ENCODE data around the gene PHACTR3.
A peak's percentile ranks its signal among the peaks of the same experiment; 100 is the strongest.

PHACTR3 gene

GRCh38 chr20:59782986-59783640 lies 178.8 kb downstream of the PHACTR3 start:
- H3K36me3 Mint-ChIP-seq, result no peaks in the 10 kb centered on the region
- H3K9me3 Mint-ChIP-seq, result no peaks in the 10 kb centered on the region
- no peak overlapping the region for H3K4me3 Mint-ChIP-seq
- DNase-seq, result peak; percentile 64
- CTCF ChIA-PET, result interaction anchor here (0.8 to 2.4 kb wide), 3 partner anchors 35 to 69 kb away, joined by 4 to 21 read pairs (median 6); no protein-coding TSS in a partner anchor
- H3K4me1 Mint-ChIP-seq, result no peaks in the 10 kb centered on the region
- no peak overlapping the region for H3K27ac Mint-ChIP-seq
- H3K27me3 Mint-ChIP-seq, result peaks cover 5% of the 10 kb centered on the region

- H3K9me3 Mint-ChIP-seq, result no peaks in the 10 kb centered on the region
- no peak for DNase-seq
- no peak overlapping the region for H3K4me3 Mint-ChIP-seq
- CTCF ChIA-PET, result interaction anchor here (0.8 to 2.4 kb wide), 3 partner anchors 35 to 69 kb away, joined by 4 to 21 read pairs (median 6); no protein-coding TSS in a partner anchor
- no peaks in the 10 kb centered on the region for H3K36me3 Mint-ChIP-seq
- no peak overlapping the region for H3K27ac Mint-ChIP-seq
- H3K4me1 Mint-ChIP-seq, result no peaks in the 10 kb centered on the region
- H3K27me3 Mint-ChIP-seq, result peaks cover 5% of the 10 kb centered on the region
Observed at GRCh38 chr20:59783641-59784010, 179.3 kb downstream of the PHACTR3 start.

GRCh38 chr20:59784365-59784764 lies 180.0 kb downstream of the PHACTR3 start:
- H3K27ac Mint-ChIP-seq, result no peak overlapping the region
- no peaks in the 10 kb centered on the region for H3K4me1 Mint-ChIP-seq
- H3K27me3 Mint-ChIP-seq, result peaks cover 10% of the 10 kb centered on the region
- CTCF ChIA-PET, result interaction anchor here (1.5 to 2.4 kb wide), 2 partner anchors 65 to 68 kb away, joined by 6 to 21 read pairs; no protein-coding TSS in a partner anchor
- no peak overlapping the region for H3K4me3 Mint-ChIP-seq
- H3K9me3 Mint-ChIP-seq, result no peaks in the 10 kb centered on the region
- DNase-seq, result no peak
- no peaks in the 10 kb centered on the region for H3K36me3 Mint-ChIP-seq

- DNase-seq, result no peak
- Mint-ChIP-seq H3K4me3 (no peak overlapping the region), H3K27me3 (peaks cover 14% of the 10 kb centered on the region), H3K27ac (no peak overlapping the region), H3K4me1 (no peaks in the 10 kb centered on the region), H3K9me3 (no peaks in the 10 kb centered on the region), H3K36me3 (no peaks in the 10 kb centered on the region)
- CTCF ChIA-PET, result interaction anchor here (1.3 kb wide), 1 partner anchor 65 kb away, joined by 5 read pairs; no protein-coding TSS in a partner anchor
Observed at GRCh38 chr20:59784791-59785668, 180.7 kb downstream of the PHACTR3 start.

- peaks cover 14% of the 10 kb centered on the region for H3K27me3 Mint-ChIP-seq
- CTCF ChIA-PET, result interaction anchor here (1.3 kb wide), 1 partner anchor 64 kb away, joined by 5 read pairs; no protein-coding TSS in a partner anchor
- H3K4me3 Mint-ChIP-seq, result no peak overlapping the region
- no peaks in the 10 kb centered on the region for H3K36me3 Mint-ChIP-seq
- H3K27ac Mint-ChIP-seq, result no peak overlapping the region
- no peaks in the 10 kb centered on the region for H3K4me1 Mint-ChIP-seq
- DNase-seq, result no peak
- H3K9me3 Mint-ChIP-seq, result no peaks in the 10 kb centered on the region
Observed at GRCh38 chr20:59785669-59785959, 181.3 kb downstream of the PHACTR3 start.

GRCh38 chr20:59785986-59786795 lies 181.9 kb downstream of the PHACTR3 start:
- no peak overlapping the region for H3K27ac Mint-ChIP-seq
- peaks cover 14% of the 10 kb centered on the region for H3K27me3 Mint-ChIP-seq
- no peaks in the 10 kb centered on the region for H3K4me1 Mint-ChIP-seq
- H3K9me3 Mint-ChIP-seq, result no peaks in the 10 kb centered on the region
- no peak for DNase-seq
- no peaks in the 10 kb centered on the region for H3K36me3 Mint-ChIP-seq
- H3K4me3 Mint-ChIP-seq, result no peak overlapping the region
- CTCF ChIA-PET, result interaction anchor here (1.3 kb wide), 1 partner anchor 64 kb away, joined by 5 read pairs; no protein-coding TSS in a partner anchor

GRCh38 chr20:59786801-59787537 lies 182.6 kb downstream of the PHACTR3 start:
- H3K4me3 Mint-ChIP-seq, result no peak overlapping the region
- H3K9me3 Mint-ChIP-seq, result no peaks in the 10 kb centered on the region
- DNase-seq, result no peak
- H3K27me3 Mint-ChIP-seq, result peaks cover 14% of the 10 kb centered on the region
- H3K36me3 Mint-ChIP-seq, result no peaks in the 10 kb centered on the region
- CTCF ChIA-PET, result interaction anchor here (1.3 kb wide), 1 partner anchor 63 kb away, joined by 5 read pairs; no protein-coding TSS in a partner anchor
- H3K27ac Mint-ChIP-seq, result no peak overlapping the region
- H3K4me1 Mint-ChIP-seq, result no peaks in the 10 kb centered on the region

- peaks cover 14% of the 10 kb centered on the region for H3K27me3 Mint-ChIP-seq
- DNase-seq, result no peak
- CTCF ChIA-PET, result no interaction called here
- no peaks in the 10 kb centered on the region for H3K4me1 Mint-ChIP-seq
- no peaks in the 10 kb centered on the region for H3K36me3 Mint-ChIP-seq
- H3K9me3 Mint-ChIP-seq, result no peaks in the 10 kb centered on the region
- no peak overlapping the region for H3K27ac Mint-ChIP-seq
- no peak overlapping the region for H3K4me3 Mint-ChIP-seq
Observed at GRCh38 chr20:59787538-59787890, 183.2 kb downstream of the PHACTR3 start.

- H3K36me3 Mint-ChIP-seq, result no peaks in the 10 kb centered on the region
- H3K4me3 Mint-ChIP-seq, result no peak overlapping the region
- CTCF ChIA-PET, result no interaction called here
- H3K27me3 Mint-ChIP-seq, result peaks cover 14% of the 10 kb centered on the region
- no peaks in the 10 kb centered on the region for H3K4me1 Mint-ChIP-seq
- H3K9me3 Mint-ChIP-seq, result no peaks in the 10 kb centered on the region
- no peak for DNase-seq
- H3K27ac Mint-ChIP-seq, result no peak overlapping the region
Observed at GRCh38 chr20:59788196-59788735, 183.9 kb downstream of the PHACTR3 start.

- H3K36me3 Mint-ChIP-seq, result no peaks in the 10 kb centered on the region
Observed at GRCh38 chr20:59788811-59789397, 184.6 kb downstream of the PHACTR3 start.

GRCh38 chr20:59789686-59790085 lies 185.3 kb downstream of the PHACTR3 start:
- peaks cover 14% of the 10 kb centered on the region for H3K27me3 Mint-ChIP-seq
- CTCF ChIA-PET, result no interaction called here
- H3K4me1 Mint-ChIP-seq, result no peaks in the 10 kb centered on the region
- H3K27ac Mint-ChIP-seq, result no peak overlapping the region
- no peak overlapping the region for H3K4me3 Mint-ChIP-seq
- DNase-seq, result no peak
- H3K36me3 Mint-ChIP-seq, result no peaks in the 10 kb centered on the region
- no peaks in the 10 kb centered on the region for H3K9me3 Mint-ChIP-seq

More at GRCh38 chr20:59788811-59789397, 184.6 kb downstream of the PHACTR3 start:
- H3K27ac Mint-ChIP-seq, result no peak overlapping the region
- H3K4me1 Mint-ChIP-seq, result no peaks in the 10 kb centered on the region
- H3K27me3 Mint-ChIP-seq, result peaks cover 14% of the 10 kb centered on the region
- H3K9me3 Mint-ChIP-seq, result no peaks in the 10 kb centered on the region
- CTCF ChIA-PET, result no interaction called here
- no peak for DNase-seq
- no peak overlapping the region for H3K4me3 Mint-ChIP-seq

- Mint-ChIP-seq H3K36me3 (no peaks in the 10 kb centered on the region), H3K27me3 (peaks cover 12% of the 10 kb centered on the region), H3K9me3 (no peaks in the 10 kb centered on the region), H3K27ac (no peak overlapping the region), H3K4me3 (no peak overlapping the region), H3K4me1 (no peaks in the 10 kb centered on the region)
- no peak for DNase-seq
- CTCF ChIA-PET, result no interaction called here
Observed at GRCh38 chr20:59790346-59790745, 186.0 kb downstream of the PHACTR3 start.

GRCh38 chr20:59792300-59792699 lies 188.0 kb downstream of the PHACTR3 start:
- H3K9me3 Mint-ChIP-seq, result peaks cover 8% of the 10 kb centered on the region
- H3K36me3 Mint-ChIP-seq, result no peaks in the 10 kb centered on the region
- no peaks in the 10 kb centered on the region for H3K4me1 Mint-ChIP-seq
- CTCF ChIA-PET, result no interaction called here
- DNase-seq, result no peak
- peaks cover 13% of the 10 kb centered on the region for H3K27me3 Mint-ChIP-seq
- H3K4me3 Mint-ChIP-seq, result no peak overlapping the region
- no peak overlapping the region for H3K27ac Mint-ChIP-seq
